B cell (primary cell): ENCODE data around the gene UNC13C.

Source experiments
- CTCF ChIP-seq: fragments of 200-600 bp; IDR thresholded peaks from one replicate; pipeline ENCODE4 v1.8.0; 2022; ENCODE audit warnings: antibody characterized with exemption, mild to moderate bottlenecking
- EZH2 ChIP-seq: IDR thresholded peaks from 2 replicates; pipeline ENCODE4 v1.6.1; 2012; ENCODE audit warnings: borderline replicate concordance, low read depth, mild to moderate bottlenecking, moderate library complexity, low read length; ENCODE audit not compliant: insufficient read depth, poor library complexity, severe bottlenecking

GRCh38 chr15:54594115-54594514 lies 615.9 kb downstream of the UNC13C start:
- TF ChIP-seq CTCF (no peak), EZH2 (no peak)
